Neural cell (in vitro differentiated cells): ENCODE measurements around the gene SRSF5.
"Not testable (repeated sequence)": the region's sequence is repeated elsewhere in the genome, so short reads cannot be mapped to it uniquely, and the experiment has no call there.

Experiments used
- EZH2 ChIP-seq: fragments of 200-600, 300-800 bp; shearing (Covaris generic), sonication (generic); IDR thresholded peaks from 2 replicates; pipeline ENCODE4 v1.6.1; 2014; ENCODE audit warnings: antibody characterized with exemption, low read length, borderline replicate concordance, mild to moderate bottlenecking; ENCODE audit not compliant: insufficient read depth, poor library complexity, severe bottlenecking
- REST ChIP-seq: IDR thresholded peaks from 2 replicates; pipeline ENCODE4 v1.6.1; 2012; ENCODE audit warnings: borderline replicate concordance
- TF ChIP-seq, protein P1 (sequence below): fragments of 450-650 bp; IDR thresholded peaks from 2 replicates; pipeline ENCODE4 v1.5.1; 2014; ENCODE audit warnings: antibody characterized with exemption, mild to moderate bottlenecking, moderate library complexity; ENCODE audit not compliant: poor library complexity, severe bottlenecking

DNA sequence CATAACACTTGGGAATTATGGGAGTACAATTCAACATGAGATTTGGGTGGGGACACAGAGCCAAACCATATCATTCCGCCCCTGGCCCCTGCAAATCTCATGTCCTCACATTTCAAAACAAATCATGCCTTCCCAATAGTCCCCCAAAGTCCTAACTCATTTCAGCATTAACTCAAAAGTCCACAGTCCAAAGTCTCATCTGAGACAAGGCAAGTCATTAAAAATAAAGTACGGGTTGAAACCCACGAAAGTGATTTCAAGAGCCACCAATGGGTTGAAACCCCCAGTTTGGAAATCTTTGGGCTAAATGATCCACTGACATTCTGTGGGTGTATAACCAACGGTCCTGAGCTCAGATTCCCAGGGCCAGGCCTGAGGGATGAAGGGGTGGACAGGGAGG is 30.5 kb upstream of the SRSF5 start:
- TF ChIP-seq, protein P1, sequence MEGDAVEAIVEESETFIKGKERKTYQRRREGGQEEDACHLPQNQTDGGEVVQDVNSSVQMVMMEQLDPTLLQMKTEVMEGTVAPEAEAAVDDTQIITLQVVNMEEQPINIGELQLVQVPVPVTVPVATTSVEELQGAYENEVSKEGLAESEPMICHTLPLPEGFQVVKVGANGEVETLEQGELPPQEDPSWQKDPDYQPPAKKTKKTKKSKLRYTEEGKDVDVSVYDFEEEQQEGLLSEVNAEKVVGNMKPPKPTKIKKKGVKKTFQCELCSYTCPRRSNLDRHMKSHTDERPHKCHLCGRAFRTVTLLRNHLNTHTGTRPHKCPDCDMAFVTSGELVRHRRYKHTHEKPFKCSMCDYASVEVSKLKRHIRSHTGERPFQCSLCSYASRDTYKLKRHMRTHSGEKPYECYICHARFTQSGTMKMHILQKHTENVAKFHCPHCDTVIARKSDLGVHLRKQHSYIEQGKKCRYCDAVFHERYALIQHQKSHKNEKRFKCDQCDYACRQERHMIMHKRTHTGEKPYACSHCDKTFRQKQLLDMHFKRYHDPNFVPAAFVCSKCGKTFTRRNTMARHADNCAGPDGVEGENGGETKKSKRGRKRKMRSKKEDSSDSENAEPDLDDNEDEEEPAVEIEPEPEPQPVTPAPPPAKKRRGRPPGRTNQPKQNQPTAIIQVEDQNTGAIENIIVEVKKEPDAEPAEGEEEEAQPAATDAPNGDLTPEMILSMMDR, result not testable (repeated sequence)
- not testable (repeated sequence) for TF ChIP-seq EZH2, REST
